ENCODE data around the gene GAS5.

GRCh38 chr1:173871500-173871899, 3.7 kb upstream of the GAS5 start:
- TF ChIP-seq FOSL1 (IDR thresholded peaks at IDR 0.05; ENCODE audit: low read depth) = no peak
- TF ChIP-seq RAD21 (IDR thresholded peaks at IDR 0.05; ENCODE audit: low read depth) = no peak
- TF ChIP-seq CTCF (IDR thresholded peaks at IDR 0.05 in 2 of 3, conservative IDR thresholded peaks at IDR 0.05 in 1 of 3; ENCODE audit: borderline replicate concordance in 1 of 3, insufficient read depth in 1 of 3, low read depth in 2 of 3, low read length in 2 of 3) = no peak
- no peak for TF ChIP-seq MAX (IDR thresholded peaks at IDR 0.05)

Data from HCT116 (cell line).